ENCODE results near the gene SLC4A11. TPM values are rescaled to one million over a fixed set of nuclear protein-coding genes. Genes with fewer than 3 reads are reported as not detected.

The SLC4A11 gene
- polyA plus RNA-seq, 2 donors = 11.5 to 19.8 TPM

GRCh38 chr20:3239867-3240775 is 1.1 kb upstream of the SLC4A11 start:
- Histone ChIP-seq H3K4me3 (ENCODE audit: low read depth in 1 of 2, low read length in 2 of 2) (peak overlapping the region; percentile 68 to 84), H3K4me1 (ENCODE audit: control insufficient read depth in 2 of 2, insufficient read depth in 2 of 2, low read length in 1 of 2) (peaks cover 0 to 20% of the 10 kb centered on the region in 2 donors), H3K36me3 (ENCODE audit: control insufficient read depth in 2 of 2, insufficient read depth in 2 of 2, low read length in 1 of 2) (no peaks in the 10 kb centered on the region), H3K27ac (ENCODE audit: low read depth in 2 of 2, low read length in 1 of 2) (peak overlapping the region; percentile 11 to 65), H3K9me3 (ENCODE audit: control insufficient read depth in 2 of 2, insufficient read depth in 1 of 2, low read depth in 1 of 2, low read length in 1 of 2) (peaks cover 0 to 3% of the 10 kb centered on the region in 2 donors), H3K27me3 (ENCODE audit: control insufficient read depth in 1 of 2, insufficient read depth in 2 of 2, low read length in 2 of 2) (peaks cover 0 to 4% of the 10 kb centered on the region in 2 donors)
- 13 to 14% methylated on average over 54 of the region's 54 CpGs for WGBS, 2 donors

- H3K4me1 ChIP-seq (ENCODE audit: control insufficient read depth in 2 of 2, insufficient read depth in 2 of 2, low read length in 1 of 2) = peaks cover 0 to 17% of the 10 kb centered on the region in 2 donors
- peaks cover 0 to 3% of the 10 kb centered on the region in 2 donors for H3K9me3 ChIP-seq (ENCODE audit: control insufficient read depth in 2 of 2, insufficient read depth in 1 of 2, low read depth in 1 of 2, low read length in 1 of 2)
- 0 to 1% methylated on average over 44 to 48 of the region's 48 CpGs for WGBS, 2 donors
- H3K4me3 ChIP-seq (ENCODE audit: low read depth in 1 of 2, low read length in 2 of 2) = peak overlapping the region; percentile 68 to 84
- peak overlapping the region; percentile 27 to 32 for H3K27ac ChIP-seq (ENCODE audit: low read depth in 2 of 2, low read length in 1 of 2)
- H3K36me3 ChIP-seq (ENCODE audit: control insufficient read depth in 2 of 2, insufficient read depth in 2 of 2, low read length in 1 of 2) = peaks cover 0 to 3% of the 10 kb centered on the region in 2 donors
- peaks cover 0 to 4% of the 10 kb centered on the region in 2 donors for H3K27me3 ChIP-seq (ENCODE audit: control insufficient read depth in 1 of 2, insufficient read depth in 2 of 2, low read length in 2 of 2)
These were observed 369 bp downstream of the SLC4A11 start for GRCh38 chr20:3238616-3239025.

- H3K4me3 ChIP-seq (ENCODE audit: low read depth in 1 of 2, low read length in 2 of 2) = peak overlapping the region; percentile 68 to 84
- H3K9me3 ChIP-seq (ENCODE audit: control insufficient read depth in 2 of 2, insufficient read depth in 1 of 2, low read depth in 1 of 2, low read length in 1 of 2) = peaks cover 0 to 3% of the 10 kb centered on the region in 2 donors
- H3K27ac ChIP-seq (ENCODE audit: low read depth in 2 of 2, low read length in 1 of 2) = peak overlapping the region in 1 of 2 donors; percentile 27
- WGBS, 2 donors = 3 to 4% methylated on average over 52 to 59 of the region's 59 CpGs
- peaks cover 0 to 3% of the 10 kb centered on the region in 2 donors for H3K36me3 ChIP-seq (ENCODE audit: control insufficient read depth in 2 of 2, insufficient read depth in 2 of 2, low read length in 1 of 2)
- peaks cover 0 to 17% of the 10 kb centered on the region in 2 donors for H3K4me1 ChIP-seq (ENCODE audit: control insufficient read depth in 2 of 2, insufficient read depth in 2 of 2, low read length in 1 of 2)
- H3K27me3 ChIP-seq (ENCODE audit: control insufficient read depth in 1 of 2, insufficient read depth in 2 of 2, low read length in 2 of 2) = peaks cover 0 to 4% of the 10 kb centered on the region in 2 donors
These were observed 903 bp downstream of the SLC4A11 start for GRCh38 chr20:3237958-3238615.

- peaks cover 0 to 3% of the 10 kb centered on the region in 2 donors for H3K36me3 ChIP-seq (ENCODE audit: control insufficient read depth in 2 of 2, insufficient read depth in 2 of 2, low read length in 1 of 2)
- H3K4me1 ChIP-seq (ENCODE audit: control insufficient read depth in 2 of 2, insufficient read depth in 2 of 2, low read length in 1 of 2) = peaks cover 0 to 17% of the 10 kb centered on the region in 2 donors
- peaks cover 0 to 4% of the 10 kb centered on the region in 2 donors for H3K27me3 ChIP-seq (ENCODE audit: control insufficient read depth in 1 of 2, insufficient read depth in 2 of 2, low read length in 2 of 2)
- peak overlapping the region; percentile 68 to 84 for H3K4me3 ChIP-seq (ENCODE audit: low read depth in 1 of 2, low read length in 2 of 2)
- no peak overlapping the region for H3K27ac ChIP-seq (ENCODE audit: low read depth in 2 of 2, low read length in 1 of 2)
- WGBS, 2 donors = 49 to 51% methylated on average over 24 to 25 of the region's 25 CpGs
- H3K9me3 ChIP-seq (ENCODE audit: control insufficient read depth in 2 of 2, insufficient read depth in 1 of 2, low read depth in 1 of 2, low read length in 1 of 2) = peaks cover 0 to 3% of the 10 kb centered on the region in 2 donors
These were observed 1.7 kb downstream of the SLC4A11 start for GRCh38 chr20:3237011-3237957.

- 46 to 54% methylated on average over 4 of the region's 4 CpGs for WGBS, 2 donors
- H3K27me3 ChIP-seq (ENCODE audit: control insufficient read depth in 1 of 2, insufficient read depth in 2 of 2, low read length in 2 of 2) = peaks cover 0 to 4% of the 10 kb centered on the region in 2 donors
- H3K4me3 ChIP-seq (ENCODE audit: low read depth in 1 of 2, low read length in 2 of 2) = no peak overlapping the region
- peaks cover 0 to 17% of the 10 kb centered on the region in 2 donors for H3K4me1 ChIP-seq (ENCODE audit: control insufficient read depth in 2 of 2, insufficient read depth in 2 of 2, low read length in 1 of 2)
- H3K36me3 ChIP-seq (ENCODE audit: control insufficient read depth in 2 of 2, insufficient read depth in 2 of 2, low read length in 1 of 2) = peaks cover 0 to 7% of the 10 kb centered on the region in 2 donors
- H3K9me3 ChIP-seq (ENCODE audit: control insufficient read depth in 2 of 2, insufficient read depth in 1 of 2, low read depth in 1 of 2, low read length in 1 of 2) = peaks cover 0 to 3% of the 10 kb centered on the region in 2 donors
- H3K27ac ChIP-seq (ENCODE audit: low read depth in 2 of 2, low read length in 1 of 2) = no peak overlapping the region
These were observed 3.2 kb downstream of the SLC4A11 start for GRCh38 chr20:3235666-3236324.

GRCh38 chr20:3233991-3234498 is 4.9 kb downstream of the SLC4A11 start:
- H3K36me3 ChIP-seq (ENCODE audit: control insufficient read depth in 2 of 2, insufficient read depth in 2 of 2, low read length in 1 of 2) = peaks cover 0 to 15% of the 10 kb centered on the region in 2 donors
- H3K4me1 ChIP-seq (ENCODE audit: control insufficient read depth in 2 of 2, insufficient read depth in 2 of 2, low read length in 1 of 2) = peaks cover 0 to 6% of the 10 kb centered on the region in 2 donors
- peaks cover 0 to 3% of the 10 kb centered on the region in 2 donors for H3K9me3 ChIP-seq (ENCODE audit: control insufficient read depth in 2 of 2, insufficient read depth in 1 of 2, low read depth in 1 of 2, low read length in 1 of 2)
- WGBS, 2 donors = 91 to 92% methylated on average over 25 of the region's 25 CpGs
- H3K27me3 ChIP-seq (ENCODE audit: control insufficient read depth in 1 of 2, insufficient read depth in 2 of 2, low read length in 2 of 2) = peaks cover 0 to 4% of the 10 kb centered on the region in 2 donors
- H3K27ac ChIP-seq (ENCODE audit: low read depth in 2 of 2, low read length in 1 of 2) = no peak overlapping the region
- H3K4me3 ChIP-seq (ENCODE audit: low read depth in 1 of 2, low read length in 2 of 2) = no peak overlapping the region

- Histone ChIP-seq H3K36me3 (ENCODE audit: control insufficient read depth in 2 of 2, insufficient read depth in 2 of 2, low read length in 1 of 2) (peaks cover 0 to 20% of the 10 kb centered on the region in 2 donors), H3K27ac (ENCODE audit: low read depth in 2 of 2, low read length in 1 of 2) (no peak overlapping the region), H3K4me1 (ENCODE audit: control insufficient read depth in 2 of 2, insufficient read depth in 2 of 2, low read length in 1 of 2) (peaks cover 0 to 7% of the 10 kb centered on the region in 2 donors), H3K9me3 (ENCODE audit: control insufficient read depth in 2 of 2, insufficient read depth in 1 of 2, low read depth in 1 of 2, low read length in 1 of 2) (peaks cover 0 to 3% of the 10 kb centered on the region in 2 donors), H3K27me3 (ENCODE audit: control insufficient read depth in 1 of 2, insufficient read depth in 2 of 2, low read length in 2 of 2) (peaks cover 0 to 4% of the 10 kb centered on the region in 2 donors), H3K4me3 (ENCODE audit: low read depth in 1 of 2, low read length in 2 of 2) (no peak overlapping the region)
- 83 to 85% methylated on average over 32 of the region's 32 CpGs for WGBS, 2 donors
These were observed 5.6 kb downstream of the SLC4A11 start for GRCh38 chr20:3233131-3233990.
